GM12891 (cell line): Measurements from ENCODE around the gene MBD4.

Source experiments
- DNase-seq: peaks from one replicate; pipeline ENCODE4 v3.0.0; 2011; ENCODE audit warnings: low spot score; ENCODE audit not compliant: insufficient read length
- FAIRE-seq: peaks from 2 replicates; lab custom pipeline; 2011; peaks lifted over from hg19 to GRCh38; lab: Jason Lieb, UNC
- PAX5 ChIP-seq: IDR thresholded peaks from 2 replicates; pipeline ENCODE4 v1.6.1; 2011; ENCODE audit warnings: low read length, moderate library complexity, mild to moderate bottlenecking; ENCODE audit not compliant: insufficient read depth, severe bottlenecking
- POLR2A ChIP-seq: IDR thresholded peaks from 2 replicates; pipeline ENCODE4 v1.6.1; 2011; ENCODE audit warnings: low read depth, low read length, control low read depth
- POLR2AphosphoS5 ChIP-seq: IDR thresholded peaks from 2 replicates; pipeline ENCODE4 v1.6.1; 2011; ENCODE audit warnings: low read depth, low read length, control low read depth
- POU2F2 ChIP-seq: IDR thresholded peaks from 2 replicates; pipeline ENCODE4 v1.6.1; 2011; ENCODE audit warnings: low read depth, mild to moderate bottlenecking, control low read depth, low read length, moderate library complexity
- SPI1 ChIP-seq: IDR thresholded peaks from 2 replicates; pipeline ENCODE4 v1.6.1; 2011; ENCODE audit warnings: low read depth, low read length, control low read depth
- TAF1 ChIP-seq: IDR thresholded peaks from 2 replicates; pipeline ENCODE4 v1.6.1; 2011; ENCODE audit warnings: low read depth, low read length, control low read depth

The MBD4 gene

DNA sequence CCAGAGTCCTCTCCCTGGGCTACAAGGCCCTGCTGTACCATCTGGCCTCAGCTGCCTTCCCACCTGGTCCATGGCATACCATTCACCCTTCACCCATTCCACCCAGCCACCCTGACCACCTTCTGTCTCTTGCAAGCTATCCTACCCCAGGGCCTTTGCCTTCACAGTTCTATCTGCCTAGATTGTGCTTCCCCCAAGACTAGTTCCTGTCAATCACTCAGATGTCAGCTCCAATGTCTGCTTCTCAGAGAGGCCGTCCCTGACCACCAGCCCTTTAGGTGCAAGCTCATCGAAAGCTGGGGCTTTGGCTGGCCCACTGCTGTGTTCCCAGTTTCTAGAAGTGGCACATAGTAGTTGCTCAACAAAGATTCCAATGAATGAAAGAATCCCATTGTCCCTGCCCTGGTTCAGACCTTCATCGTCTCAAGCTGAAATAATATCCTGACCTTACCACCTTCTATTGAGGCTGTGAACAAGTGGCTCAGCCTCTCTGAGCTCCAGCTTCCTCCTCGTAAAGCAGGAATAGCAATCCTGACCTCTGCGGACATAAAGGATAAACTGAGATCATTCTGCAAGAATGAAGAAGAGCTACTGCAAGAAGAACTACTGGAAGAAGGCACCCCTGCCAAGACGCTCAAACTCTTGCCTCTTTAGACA, 27.1 kb downstream of the MBD4 start:
- FAIRE-seq = no peak
- no peak for TF ChIP-seq TAF1
- TF ChIP-seq PAX5 = no peak
- TF ChIP-seq SPI1 = no peak
- no peak for TF ChIP-seq POLR2AphosphoS5
- no peak for TF ChIP-seq POU2F2
- no peak for TF ChIP-seq POLR2A
- DNase-seq = no peak

DNA sequence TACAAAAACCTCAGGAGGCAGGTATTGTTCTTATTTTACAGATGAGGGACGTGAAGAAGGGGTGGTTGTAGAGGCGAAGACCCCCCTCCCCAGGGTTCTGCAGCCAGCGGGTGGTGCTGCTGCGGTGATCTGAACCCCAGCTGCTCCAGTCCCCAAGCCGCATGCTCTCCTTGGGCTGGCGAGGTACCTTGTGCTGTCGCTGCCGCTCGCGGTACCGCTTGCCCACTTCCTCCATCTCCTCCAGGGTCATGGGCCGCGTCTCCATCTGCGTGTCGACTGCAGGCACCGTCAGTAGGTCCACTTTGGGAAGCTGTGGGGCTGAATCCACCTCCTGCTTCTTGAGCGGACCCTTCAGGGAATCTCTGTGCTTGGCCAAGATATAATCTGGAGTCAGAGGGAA, 28.8 kb downstream of the MBD4 start:
- TF ChIP-seq POLR2AphosphoS5 (no peak), PAX5 (no peak), TAF1 (no peak), POLR2A (no peak), POU2F2 (no peak), SPI1 (no peak)
- DNase-seq (no peak), FAIRE-seq (no peak)

- no peak for DNase-seq
- TF ChIP-seq TAF1 (no peak), PAX5 (no peak), SPI1 (no peak), POLR2AphosphoS5 (no peak), POLR2A (no peak), POU2F2 (no peak)
- no peak for FAIRE-seq
These were observed 30.2 kb downstream of the MBD4 start for GRCh38 chr3:129409541-129409940.

GRCh38 chr3:129404610-129405009, 35.1 kb downstream of the MBD4 start:
- DNase-seq (no peak), FAIRE-seq (peak; percentile 84)
- TF ChIP-seq TAF1 (no peak), POU2F2 (no peak), PAX5 (no peak), POLR2A (no peak), POLR2AphosphoS5 (no peak), SPI1 (no peak)

DNA sequence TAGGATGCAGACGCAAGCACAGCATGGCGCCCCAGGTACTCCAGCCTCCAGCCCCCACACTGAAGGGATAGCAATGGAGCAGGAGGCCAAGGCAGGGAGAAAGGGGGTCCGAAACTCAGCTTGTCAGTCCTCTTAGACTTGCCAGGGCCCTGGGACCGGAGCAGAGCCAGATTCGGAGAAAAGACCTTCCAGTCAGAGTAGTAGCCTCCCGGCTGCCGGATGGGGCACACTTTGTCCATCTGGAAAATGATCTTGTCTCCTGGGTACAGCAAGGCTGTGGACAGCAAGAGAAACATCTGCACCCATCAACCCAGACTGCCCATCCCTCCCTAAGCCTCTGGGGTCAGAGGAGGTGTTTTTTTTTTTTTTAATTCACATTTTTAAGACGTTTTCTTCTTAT, 35.6 kb downstream of the MBD4 start:
- FAIRE-seq (no peak), DNase-seq (no peak)
- TF ChIP-seq PAX5 (no peak), SPI1 (no peak), POLR2A (no peak), POU2F2 (no peak), TAF1 (no peak), POLR2AphosphoS5 (no peak)

GRCh38 chr3:129403450-129403849, 36.3 kb downstream of the MBD4 start:
- no peak for DNase-seq

GRCh38 chr3:129402616-129403015, 37.1 kb downstream of the MBD4 start:
- FAIRE-seq = no peak
- peak; percentile 58 for TF ChIP-seq SPI1
- TF ChIP-seq POLR2AphosphoS5 = no peak
- no peak for DNase-seq

More at GRCh38 chr3:129403450-129403849, 36.3 kb downstream of the MBD4 start:
- TF ChIP-seq SPI1 (no peak), TAF1 (no peak), PAX5 (no peak), POLR2AphosphoS5 (no peak), POLR2A (no peak), POU2F2 (no peak)
- FAIRE-seq = no peak

DNA sequence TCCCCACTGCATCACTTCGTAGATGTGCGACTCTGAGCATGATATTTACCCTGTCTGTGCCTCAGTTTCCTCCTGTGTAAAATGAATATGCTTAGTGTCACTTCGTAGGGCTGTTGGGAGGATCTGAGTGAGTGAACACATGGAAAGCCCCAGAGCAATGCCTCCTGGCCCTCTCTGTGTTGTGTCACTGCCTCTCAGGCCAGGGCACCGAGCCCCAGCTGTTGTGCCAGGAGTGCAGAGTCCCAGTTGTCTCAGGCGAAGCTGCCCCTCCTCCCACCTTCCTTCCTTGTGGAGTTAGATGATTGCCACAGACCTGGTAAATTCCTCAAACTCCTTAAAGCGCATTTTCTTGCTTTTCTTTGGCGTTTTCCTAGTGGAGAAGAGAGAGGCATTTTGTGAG, 37.5 kb downstream of the MBD4 start:
- DNase-seq = no peak
- TF ChIP-seq POLR2AphosphoS5 (no peak), POLR2A (no peak), PAX5 (no peak), POU2F2 (no peak)
- FAIRE-seq = no peak

DNA sequence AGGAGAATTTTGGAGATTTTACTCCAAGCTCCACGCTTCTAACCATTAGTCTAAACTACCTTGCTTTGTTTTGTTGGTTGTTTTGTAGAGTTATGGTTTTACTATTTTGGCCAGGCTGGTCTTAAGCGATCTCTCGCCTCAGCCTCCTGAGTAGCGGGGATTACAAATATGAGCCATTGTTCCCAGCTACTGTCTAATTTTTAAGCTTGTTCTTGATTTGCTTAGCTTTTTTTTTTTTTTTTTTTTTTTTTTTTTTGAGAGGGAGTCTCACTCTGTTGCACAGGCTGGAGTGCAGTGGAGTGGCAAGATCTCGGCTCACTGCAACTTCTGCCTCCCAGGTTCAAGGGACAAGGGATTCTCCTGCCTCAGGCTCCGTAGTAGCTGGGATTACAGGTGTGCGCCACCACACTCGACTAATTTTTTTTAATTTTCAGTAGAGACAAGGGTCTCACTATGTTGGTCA, 39.8 kb downstream of the MBD4 start:
- no peak for DNase-seq
- no peak for TF ChIP-seq TAF1
- peak; percentile 94 for TF ChIP-seq POLR2A
- peak; percentile 20; the same call in 1 of the 2 replicates for TF ChIP-seq POU2F2
- peak; percentile 90 for TF ChIP-seq POLR2AphosphoS5
- no peak for TF ChIP-seq PAX5
- peak; percentile 16 for FAIRE-seq

GRCh38 chr3:129399145-129399894, 40.4 kb downstream of the MBD4 start:
- FAIRE-seq (peak; percentile 84), DNase-seq (peak; percentile 64)
- TF ChIP-seq TAF1 = peak; percentile 10; the same call in 1 of the 2 replicates
- no peak for TF ChIP-seq PAX5
- TF ChIP-seq POLR2A = no peak
- TF ChIP-seq POU2F2 = 0 out of 2 replicates have a peak, but pooled peaks have one; percentile 58
- TF ChIP-seq POLR2AphosphoS5 = peak; percentile 46; the same call in 1 of the 2 replicates
- peak; percentile 49; the same call in 1 of the 2 replicates for TF ChIP-seq SPI1
